OCI-LY7 (cell line): ENCODE data around the gene HLA-A. TPM values are rescaled to one million over a fixed set of nuclear protein-coding genes. Genes with fewer than 3 reads are reported as not detected.

Experiments used
- BruUV-seq: library from RNA; stranded (reverse); fragments of 400-500 nt; replicated peaks from 2 replicates; lab custom pipeline; 2021; lab: Mats Ljungman, UMichigan
- CTCF ChIA-PET: fragments of 300-600 bp; sonication (Branson Sonifier 250); formaldehyde crosslinking; loops from one replicate; lab custom pipeline; 2022; ENCODE audit warnings: antibody characterized with exemption; ENCODE audit not compliant: unreplicated experiment; lab: Charles Lee
- POLR2A ChIA-PET: fragments of 300-600 bp; sonication (Branson Sonifier 250); formaldehyde crosslinking; loops from one replicate; lab custom pipeline; 2022; ENCODE audit warnings: antibody characterized with exemption; lab: Charles Lee
- DNase-seq: peaks from one replicate; pipeline ENCODE4 v3.0.0-alpha.2; 2015; ENCODE audit warnings: low spot score
- H2AFZ ChIP-seq: fragments of 200-600 bp; sonication (generic), shearing (Covaris generic); 2 replicates; pipeline ENCODE4 v1.6.1; 2014; ENCODE audit warnings: mild to moderate bottlenecking, antibody characterized with exemption, low read length, moderate library complexity
- H3K27ac ChIP-seq: fragments of 200-600 bp; sonication (generic); 2 replicates; pipeline ENCODE4 v1.5.1; 2014; ENCODE audit warnings: mixed run types, low read depth, mild to moderate bottlenecking, moderate library complexity, low read length, inconsistent platforms; ENCODE audit not compliant: poor library complexity, severe bottlenecking
- H3K36me3 ChIP-seq: fragments of 200-600 bp; sonication (generic); 2 replicates; pipeline ENCODE4 v1.6.1; 2014; ENCODE audit warnings: mild to moderate bottlenecking, antibody characterized with exemption, low read length, moderate library complexity, mixed read lengths; ENCODE audit not compliant: insufficient read depth
- H3K4me1 ChIP-seq: fragments of 200-600 bp; sonication (generic); 2 replicates; pipeline ENCODE4 v1.5.1; 2014; ENCODE audit warnings: mild to moderate bottlenecking, low read length; ENCODE audit not compliant: insufficient read depth, poor library complexity, severe bottlenecking
- H3K4me2 ChIP-seq: fragments of 200-600 bp; sonication (generic); 2 replicates; pipeline ENCODE4 v1.6.1; 2014; ENCODE audit warnings: mild to moderate bottlenecking, low read length
- H3K4me3 ChIP-seq: fragments of 200-600 bp; sonication (generic); 2 replicates; pipeline ENCODE4 v1.5.1; 2014; ENCODE audit warnings: mild to moderate bottlenecking, low read depth, low read length; ENCODE audit not compliant: poor library complexity, severe bottlenecking
- H3K79me2 ChIP-seq: fragments of 200-600 bp; sonication (generic); 2 replicates; pipeline ENCODE4 v1.6.1; 2016; ENCODE audit warnings: low read depth, mild to moderate bottlenecking, low read length, moderate library complexity, mixed read lengths; ENCODE audit not compliant: insufficient read depth
- H3K9me2 ChIP-seq: fragments of 200-600 bp; sonication (generic); 2 replicates; pipeline ENCODE4 v1.6.1; 2016; ENCODE audit warnings: mild to moderate bottlenecking, low read length, mixed read lengths; ENCODE audit not compliant: insufficient read depth
- H3K9me3 ChIP-seq: fragments of 200-600 bp; sonication (generic); 2 replicates; pipeline ENCODE4 v1.6.1; 2014; ENCODE audit warnings: mild to moderate bottlenecking, mixed run types, low read length, mixed read lengths
- H4K20me1 ChIP-seq: fragments of 200-600 bp; sonication (generic); 2 replicates; pipeline ENCODE4 v1.6.1; 2014; ENCODE audit warnings: mild to moderate bottlenecking, antibody characterized with exemption, low read length, moderate library complexity, mixed read lengths; ENCODE audit not compliant: insufficient read depth
- CTCF ChIP-seq: fragments of 200-600 bp; sonication (generic); conservative IDR thresholded peaks from 2 replicates; pipeline ENCODE4 v1.5.1; 2014; ENCODE audit warnings: mild to moderate bottlenecking, antibody characterized with exemption, low read length, moderate library complexity, mixed read lengths
- EZH2phosphoT487 ChIP-seq: fragments of 200-600 bp; sonication (generic); IDR thresholded peaks from 2 replicates; pipeline ENCODE4 v1.6.1; 2018; ENCODE audit warnings: low read depth, borderline replicate concordance, mild to moderate bottlenecking, mixed run types, antibody characterized with exemption, low read length, moderate library complexity, mixed read lengths
- intact Hi-C: fragments of 100-400 bp; cut with micrococcal nuclease; formaldehyde crosslinking; loops from one replicate; pipeline ENCODE4 v1.10.0; 2022; ENCODE audit not compliant: unreplicated experiment
- total RNA-seq, 2 experiments: library from RNA; depleted of rRNA in 1 of 2; stranded (reverse); fragments of >200 nt in 1 of 2; shearing (Covaris generic) in 1 of 2; gene quantifications; 2 replicates each; pipeline ENCODE4 v1.2.3, GENCODE V29; 2014 to 2022

Gene HLA-A
- total RNA-seq, 2 experiments from 2014 or later = 393 to 672 TPM

GRCh38 chr6:29912840-29913239 lies 29.5 kb upstream of the HLA-A start:
- intact Hi-C loops = no loop called here
- BruUV-seq = no TSS peak
- Histone ChIP-seq H2AFZ (no peak overlapping the region), H4K20me1 (no peaks in the 10 kb centered on the region), H3K9me3 (no peaks in the 10 kb centered on the region), H3K27ac (no peak overlapping the region), H3K79me2 (no peaks in the 10 kb centered on the region), H3K9me2 (no peaks in the 10 kb centered on the region), H3K4me1 (no peaks in the 10 kb centered on the region), H3K4me2 (no peak overlapping the region), H3K4me3 (no peak overlapping the region), H3K36me3 (no peaks in the 10 kb centered on the region)
- no peak for TF ChIP-seq CTCF
- TF ChIP-seq EZH2phosphoT487 = no peak
- ChIA-PET POLR2A (no interaction called here), CTCF (no interaction called here)
- no peak for DNase-seq

DNA sequence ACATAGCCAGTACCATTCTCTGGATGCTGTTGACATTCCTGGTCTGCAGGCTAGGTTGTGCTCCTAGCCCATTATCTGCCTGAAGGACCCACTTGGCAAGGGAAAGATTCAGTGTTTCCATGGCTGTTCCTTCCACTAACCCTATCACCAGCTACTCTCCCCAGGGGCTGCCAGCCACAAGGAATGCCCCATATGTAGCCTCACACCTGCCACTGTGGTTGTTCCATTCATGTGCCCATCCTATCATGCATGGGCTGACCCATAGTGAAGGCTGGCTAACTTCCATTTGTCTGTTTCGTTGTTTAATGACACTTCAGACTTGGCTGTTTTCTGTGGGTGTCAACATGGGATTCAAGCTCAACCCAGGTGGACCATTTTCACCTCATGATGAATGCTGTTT lies 25.6 kb upstream of the HLA-A start:
- ChIA-PET CTCF (no interaction called here), POLR2A (no interaction called here)
- intact Hi-C loops = no loop called here
- no peaks in the 10 kb centered on the region for H3K4me1 ChIP-seq
- H3K4me3 ChIP-seq = no peak overlapping the region
- H4K20me1 ChIP-seq = no peaks in the 10 kb centered on the region
- H3K79me2 ChIP-seq = no peaks in the 10 kb centered on the region
- H3K4me2 ChIP-seq = no peak overlapping the region
- TF ChIP-seq EZH2phosphoT487 = no peak
- no peak for TF ChIP-seq CTCF
- no peaks in the 10 kb centered on the region for H3K9me3 ChIP-seq
- no peak overlapping the region for H3K27ac ChIP-seq
- no peaks in the 10 kb centered on the region for H3K36me3 ChIP-seq
- H3K9me2 ChIP-seq = no peaks in the 10 kb centered on the region
- DNase-seq = no peak
- no TSS peak for BruUV-seq
- H2AFZ ChIP-seq = no peak overlapping the region

DNA sequence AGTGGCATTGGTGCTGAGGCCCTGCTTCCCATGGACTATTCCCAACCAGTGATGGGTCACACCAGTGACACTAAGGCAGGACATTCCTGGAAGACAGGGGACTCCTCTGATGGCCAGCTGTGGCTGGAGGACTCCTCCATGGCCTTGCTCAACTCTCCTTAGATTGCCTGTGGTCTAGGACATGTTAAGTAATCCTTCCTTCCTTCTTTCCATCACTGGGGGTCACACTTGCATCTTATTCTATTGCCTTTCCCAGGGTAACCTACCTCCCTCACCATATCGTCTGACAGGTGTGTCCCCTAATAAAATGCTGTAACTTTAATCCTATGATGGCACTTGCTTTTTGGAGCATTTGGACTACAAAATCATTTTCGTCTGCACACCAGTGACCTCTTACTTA lies 24.5 kb upstream of the HLA-A start:
- no peak overlapping the region for H3K4me3 ChIP-seq
- H3K27ac ChIP-seq = no peak overlapping the region
- H2AFZ ChIP-seq = no peak overlapping the region
- peak; percentile 29 for DNase-seq
- intact Hi-C loops = no loop called here
- no peaks in the 10 kb centered on the region for H3K9me3 ChIP-seq
- ChIA-PET CTCF (no interaction called here), POLR2A (no interaction called here)
- no peaks in the 10 kb centered on the region for H3K79me2 ChIP-seq
- no peak for TF ChIP-seq EZH2phosphoT487
- TF ChIP-seq CTCF = peak; percentile 34; the same call in 1 of the 2 replicates
- no peaks in the 10 kb centered on the region for H3K36me3 ChIP-seq
- no peaks in the 10 kb centered on the region for H3K4me1 ChIP-seq
- H3K9me2 ChIP-seq = no peaks in the 10 kb centered on the region
- no peak overlapping the region for H3K4me2 ChIP-seq
- H4K20me1 ChIP-seq = no peaks in the 10 kb centered on the region
- BruUV-seq = no TSS peak
